Adrenal gland (tissue), 12 donors: ENCODE measurements around the gene NDUFS8. TPM values are rescaled to one million over a fixed set of nuclear protein-coding genes. Genes with fewer than 3 reads are reported as not detected.
A peak's percentile ranks its signal among the peaks of the same experiment; 100 is the strongest.

Source experiments
- DNase-seq, 7 donors: peaks; one replicate each; pipeline ENCODE4 v3.0.0-alpha.2; 2019 to 2020
- H3K27ac ChIP-seq, 5 donors: fragments of 200-600 bp; sonication (generic) in 4 of 5; 1 replicate in 3 of 5; 2 replicates in 2 of 5; pipeline versions ENCODE4 v1.5.1 to v1.8.0; 2016 to 2020; ENCODE audit warnings: mild to moderate bottlenecking in 1 of 5
- H3K27me3 ChIP-seq: fragments of 200-600 bp; 2 replicates; pipeline ENCODE4 v1.8.0; 2021
- H3K36me3 ChIP-seq, 2 donors: fragments of 200-600 bp; replicated peaks in 1 of 2; 1 replicate in 1 of 2; 2 replicates in 1 of 2; pipeline versions ENCODE4 v1.5.1 to v1.8.0; 2018 to 2022
- H3K4me1 ChIP-seq, 2 donors: fragments of 200-600 bp; replicated peaks in 1 of 2; 1 replicate in 1 of 2; 2 replicates in 1 of 2; pipeline versions ENCODE4 v1.5.1 to v1.8.0; 2018 to 2021
- H3K4me3 ChIP-seq, 4 donors: fragments of 200-600 bp; sonication (generic) in 3 of 4; one replicate each; pipeline ENCODE4 v1.5.1; 2016 to 2018
- H3K9me3 ChIP-seq, 3 donors: fragments of 200-600 bp; sonication (generic) in 1 of 3; replicated peaks in 1 of 3; 1 replicate in 2 of 3; 2 replicates in 1 of 3; pipeline versions ENCODE4 v1.5.1 to v1.8.0; 2016 to 2021
- CTCF ChIP-seq, 6 experiments: fragments of 450-650 bp in 4 of 6; fragments of 200-600 bp in 2 of 6; sonication (generic) in 1 of 6; IDR thresholded peaks; 1 replicate in 5 of 6; 2 replicates in 1 of 6; pipeline versions ENCODE4 v1.5.1 to v1.8.0; 2016 to 2021; ENCODE audit warnings: antibody characterized with exemption in 6 of 6, mild to moderate bottlenecking in 2 of 6, moderate library complexity in 1 of 6
- POLR2A ChIP-seq, 2 donors: fragments of 450-650 bp; IDR thresholded peaks; one replicate each; pipeline ENCODE4 v1.6.1; 2017; ENCODE audit warnings: antibody characterized with exemption in 2 of 2, mild to moderate bottlenecking in 2 of 2, moderate library complexity in 1 of 2
- WGBS, 4 donors: extraction: QIAGEN DNeasy Blood & Tissue Kit in 2 of 4; methylation state at CpG; one replicate each; pipeline versions ENCODE4 v1.1.5 to v1.1.7; 2013 to 2017; 5-methylcytosine and 5-hydroxymethylcytosine counted together
- intact Hi-C, 2 donors: fragments of 100-400 bp; cut with DNase I; formaldehyde crosslinking; loops; one replicate each; pipeline versions ENCODE4 v1.14.1 to v1.15.0; 2022 to 2023
- polyA plus RNA-seq, 3 donors: library from polyadenylated mRNA; stranded (reverse); fragments of 200-250 nt in 2 of 3; fragments of 350-450 nt in 1 of 3; fragmentation: Illumina TruSeq in 1 of 3; extraction: RNeasy Lipid Tissue Mini Kit (QIAGEN cat#74804) in 1 of 3; gene quantifications; one replicate each; pipeline ENCODE4 v1.2.3, GENCODE V29; 2013 to 2014
- total RNA-seq, 9 donors: library from RNA; depleted of rRNA in 4 of 9; stranded (reverse); fragments of >200 nt in 4 of 9; fragments of 120-200 nt in 1 of 9; fragmentation: NEBNext Ultra II Directional in 1 of 9; extraction: Animal tissue kit (Norgen Biotek cat#: 25700) in 1 of 9; gene quantifications; one replicate each; pipeline versions ENCODE4 v1.1.0 to v1.2.4, GENCODE V29; 2013 to 2023
- donor health status: healthy with polysubstance abuse.
- donor health status: Bipolar disorder and iron deficiency.
- donor health status: DM: yes; HTN: yes; CAD: no.
- donor health status: DM: no; HTN: no; CAD: no.
- donor health status: DM: no; HTN: no; CAD: no.
- donor health status: DM: yes; HTN: yes; CAD: no.

Gene NDUFS8
- total and polyA plus RNA-seq, 12 donors = 199 to 1,037 (median 520) TPM

GRCh38 chr11:68008381-68009337, 21.8 kb upstream of the NDUFS8 start:
- no peak overlapping the region for H3K4me3 ChIP-seq
- no peaks in the 10 kb centered on the region for H3K36me3 ChIP-seq
- peak overlapping the region; percentile 90 to 99 (median 92) for H3K27ac ChIP-seq
- intact Hi-C loops = no loop called here
- no peaks in the 10 kb centered on the region for H3K27me3 ChIP-seq
- peaks cover 36 to 57% of the 10 kb centered on the region in 2 donors for H3K4me1 ChIP-seq
- H3K9me3 ChIP-seq = no peaks in the 10 kb centered on the region
- peak in 5 of 7 donors; percentile 48 to 66 (median 51) for DNase-seq
- 69 to 75% (median 72%) methylated on average over 17 to 27 of the region's 27 CpGs for WGBS, 4 donors
- TF ChIP-seq POLR2A (IDR thresholded peaks at IDR 0.05) = no peak
- TF ChIP-seq CTCF (IDR thresholded peaks at IDR 0.05) = no peak

- 31 to 37% (median 34%) methylated on average over 12 of the region's 12 CpGs for WGBS, 4 donors
- Histone ChIP-seq H3K27me3 (no peaks in the 10 kb centered on the region), H3K9me3 (no peaks in the 10 kb centered on the region), H3K27ac (peak overlapping the region; percentile 90 to 99 (median 92)), H3K4me1 (peaks cover 44 to 62% of the 10 kb centered on the region in 2 donors), H3K36me3 (no peaks in the 10 kb centered on the region), H3K4me3 (peak overlapping the region in 1 of 4 donors; percentile 51)
- TF ChIP-seq CTCF (IDR thresholded peaks at IDR 0.05) = peak in 2 of 6 experiments; percentile 13 to 24
- no peak for TF ChIP-seq POLR2A (IDR thresholded peaks at IDR 0.05)
- intact Hi-C loops = loop anchor here in 1 of 2 donors (10.0 kb wide), 1 partner anchor 195 kb away; no protein-coding TSS in a partner anchor
- DNase-seq = peak in 6 of 7 donors; percentile 29 to 79 (median 62)
Observed at GRCh38 chr11:68009391-68010089, 20.9 kb upstream of the NDUFS8 start.

- no peaks in the 10 kb centered on the region for H3K9me3 ChIP-seq
- peak within 1 kb of the TSS in 2 of 4 donors; percentile 10 to 51 for H3K4me3 ChIP-seq
- H3K27me3 ChIP-seq = no peaks in the 10 kb centered on the region
- 10 to 20% (median 13%) methylated on average over 9 to 33 of the region's 33 CpGs for WGBS, 4 donors
- DNase-seq = peak; percentile 88 to 98 (median 97)
- no peaks in the 10 kb centered on the region for H3K36me3 ChIP-seq
- H3K4me1 ChIP-seq = peaks cover 51 to 68% of the 10 kb centered on the region in 2 donors
- H3K27ac ChIP-seq = peak within 1 kb of the TSS; percentile 90 to 99 (median 92)
- TF ChIP-seq POLR2A (IDR thresholded peaks at IDR 0.05) (peak; percentile 67 to 93), CTCF (IDR thresholded peaks at IDR 0.05) (peak in 1 of 6 experiments; percentile 19)
- intact Hi-C loops = loop anchor here in 1 of 2 donors (10.0 kb wide), 1 partner anchor 194 kb away; no protein-coding TSS in a partner anchor
Observed at GRCh38 chr11:68010090-68011041, 20.1 kb upstream of the NDUFS8 start, which contains the start of gene ALDH3B1. ALDH3B1 (plus strand) TSS chr11:68010327; CDS start chr11:68015298, 4,971 bp downstream.
